ACHN (cell line): ENCODE measurements around the gene SKAP1.
"Not testable (repeated sequence)": the region's sequence is repeated elsewhere in the genome, so short reads cannot be mapped to it uniquely, and the experiment has no call there.

Source experiments
- DNase-seq: peaks from one replicate; pipeline ENCODE4 v3.0.0-alpha.2; 2015
- in situ Hi-C: cut with HindIII; loops from 2 replicates; pipeline ENCODE4 v1.10.0; 2017; ENCODE audit warnings: low sequenced_read_pairs, low pct_ligation_motif_present, low pct_unique_long_range_greater_than_20kb

Gene SKAP1

GRCh38 chr17:48426761-48427500 lies 3.1 kb downstream of the SKAP1 start:
- in situ Hi-C loops, result no loop called here
- no peak for DNase-seq

- in situ Hi-C loops, result no loop called here
- DNase-seq, result no peak
Observed at GRCh38 chr17:48426019-48426665, 3.9 kb downstream of the SKAP1 start.

GRCh38 chr17:48422060-48422459 lies 8.0 kb downstream of the SKAP1 start:
- in situ Hi-C loops, DNase-seq: not testable (repeated sequence)

- in situ Hi-C loops, result no loop called here
- no peak for DNase-seq
Observed at GRCh38 chr17:48420823-48421222, 9.2 kb downstream of the SKAP1 start.

GRCh38 chr17:48416971-48417370 lies 13.0 kb downstream of the SKAP1 start:
- no peak for DNase-seq
- in situ Hi-C loops, result no loop called here

- in situ Hi-C loops, result no loop called here
- DNase-seq, result no peak
Observed at GRCh38 chr17:48413613-48414405, 16.2 kb downstream of the SKAP1 start.

- in situ Hi-C loops, result no loop called here
- no peak for DNase-seq
Observed at GRCh38 chr17:48412841-48413240, 17.2 kb downstream of the SKAP1 start.

GRCh38 chr17:48410821-48411220 lies 19.2 kb downstream of the SKAP1 start:
- DNase-seq, in situ Hi-C loops: not testable (repeated sequence)

GRCh38 chr17:48409607-48410006 lies 20.4 kb downstream of the SKAP1 start:
- DNase-seq, result no peak
- in situ Hi-C loops, result no loop called here

GRCh38 chr17:48406936-48407567 lies 23.0 kb downstream of the SKAP1 start:
- in situ Hi-C loops, result no loop called here
- no peak for DNase-seq

GRCh38 chr17:48394821-48395220 lies 35.2 kb downstream of the SKAP1 start:
- no peak for DNase-seq
- in situ Hi-C loops, result no loop called here

- in situ Hi-C loops, result no loop called here
Observed at GRCh38 chr17:48393283-48393682, 36.7 kb downstream of the SKAP1 start.

GRCh38 chr17:48392857-48393256 lies 37.2 kb downstream of the SKAP1 start:
- in situ Hi-C loops, result no loop called here
- DNase-seq, result no peak

More at GRCh38 chr17:48393283-48393682, 36.7 kb downstream of the SKAP1 start:
- no peak for DNase-seq

GRCh38 chr17:48391444-48391843 lies 38.6 kb downstream of the SKAP1 start:
- no peak for DNase-seq
- in situ Hi-C loops, result no loop called here

GRCh38 chr17:48389903-48390302 lies 40.1 kb downstream of the SKAP1 start:
- in situ Hi-C loops, result no loop called here
- no peak for DNase-seq

GRCh38 chr17:48388955-48389743 lies 40.9 kb downstream of the SKAP1 start:
- DNase-seq, result no peak
- in situ Hi-C loops, result no loop called here

GRCh38 chr17:48386826-48387225 lies 43.2 kb downstream of the SKAP1 start:
- in situ Hi-C loops, result no loop called here
- DNase-seq, result no peak

GRCh38 chr17:48385319-48385718 lies 44.7 kb downstream of the SKAP1 start:
- no peak for DNase-seq
- in situ Hi-C loops, result no loop called here
